LNCaP clone FGC (cell line): Measurements from ENCODE around the gene ASL.
"Not testable (repeated sequence)": the region's sequence is repeated elsewhere in the genome, so short reads cannot be mapped to it uniquely, and the experiment has no call there.

Experiments used
- DNase-seq: peaks from one replicate; pipeline ENCODE4 v3.0.0-alpha.2; 2011; ENCODE audit warnings: low read depth
- H3K4me3 ChIP-seq: 2 replicates; pipeline ENCODE4 v1.5.1; 2011; ENCODE audit warnings: mild to moderate bottlenecking, low read depth, low read length, control low read depth
- TF ChIP-seq, protein P1 (sequence below): IDR thresholded peaks from 2 replicates; pipeline ENCODE4 v1.5.1; 2012; ENCODE audit warnings: mild to moderate bottlenecking; ENCODE audit not compliant: control insufficient read depth, insufficient read depth; ENCODE audit errors: extremely low read depth

Gene ASL

DNA sequence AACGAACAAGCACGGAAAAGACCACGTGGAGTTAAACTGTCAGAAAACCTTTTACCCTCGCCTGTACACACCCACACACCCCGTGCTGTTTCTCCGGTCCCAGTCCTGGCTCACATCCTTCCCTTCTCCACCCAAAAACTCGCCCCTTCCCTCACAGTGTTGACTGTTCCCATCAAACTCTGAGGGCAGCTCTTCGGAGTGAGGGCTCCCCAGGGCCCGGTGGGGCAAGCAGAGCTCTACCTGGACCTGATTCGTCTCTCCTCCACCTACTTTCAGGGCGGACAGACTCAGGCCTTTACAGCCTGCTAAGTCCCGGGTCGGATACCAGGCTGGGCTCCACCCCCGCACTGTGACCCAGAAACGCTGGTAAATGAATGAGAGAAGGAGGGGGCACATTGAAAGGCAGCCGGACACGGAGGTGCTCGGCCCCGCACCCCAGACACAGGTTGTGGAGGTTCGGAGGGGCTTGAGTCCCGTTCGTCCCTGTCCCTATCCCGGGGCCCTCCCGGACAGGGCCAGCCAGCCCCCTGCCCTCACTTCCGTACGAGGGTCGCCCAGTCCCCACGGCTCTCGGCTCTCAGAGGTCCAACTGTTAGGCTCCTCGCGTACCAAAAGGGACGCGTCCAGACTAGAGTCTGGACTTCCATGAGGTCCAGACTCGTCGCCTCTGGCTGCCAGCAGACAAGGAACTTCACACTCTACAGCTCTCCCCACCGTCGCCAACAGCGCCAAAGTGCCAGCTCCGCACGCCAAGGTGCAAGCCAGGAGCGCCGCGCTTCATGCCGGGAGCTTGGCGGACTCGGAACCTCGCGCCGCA is 31.7 kb upstream of the ASL start:
- no peak for DNase-seq
- H3K4me3 ChIP-seq, result no peak overlapping the region
- TF ChIP-seq, protein P1, sequence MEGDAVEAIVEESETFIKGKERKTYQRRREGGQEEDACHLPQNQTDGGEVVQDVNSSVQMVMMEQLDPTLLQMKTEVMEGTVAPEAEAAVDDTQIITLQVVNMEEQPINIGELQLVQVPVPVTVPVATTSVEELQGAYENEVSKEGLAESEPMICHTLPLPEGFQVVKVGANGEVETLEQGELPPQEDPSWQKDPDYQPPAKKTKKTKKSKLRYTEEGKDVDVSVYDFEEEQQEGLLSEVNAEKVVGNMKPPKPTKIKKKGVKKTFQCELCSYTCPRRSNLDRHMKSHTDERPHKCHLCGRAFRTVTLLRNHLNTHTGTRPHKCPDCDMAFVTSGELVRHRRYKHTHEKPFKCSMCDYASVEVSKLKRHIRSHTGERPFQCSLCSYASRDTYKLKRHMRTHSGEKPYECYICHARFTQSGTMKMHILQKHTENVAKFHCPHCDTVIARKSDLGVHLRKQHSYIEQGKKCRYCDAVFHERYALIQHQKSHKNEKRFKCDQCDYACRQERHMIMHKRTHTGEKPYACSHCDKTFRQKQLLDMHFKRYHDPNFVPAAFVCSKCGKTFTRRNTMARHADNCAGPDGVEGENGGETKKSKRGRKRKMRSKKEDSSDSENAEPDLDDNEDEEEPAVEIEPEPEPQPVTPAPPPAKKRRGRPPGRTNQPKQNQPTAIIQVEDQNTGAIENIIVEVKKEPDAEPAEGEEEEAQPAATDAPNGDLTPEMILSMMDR, result no peak

DNA sequence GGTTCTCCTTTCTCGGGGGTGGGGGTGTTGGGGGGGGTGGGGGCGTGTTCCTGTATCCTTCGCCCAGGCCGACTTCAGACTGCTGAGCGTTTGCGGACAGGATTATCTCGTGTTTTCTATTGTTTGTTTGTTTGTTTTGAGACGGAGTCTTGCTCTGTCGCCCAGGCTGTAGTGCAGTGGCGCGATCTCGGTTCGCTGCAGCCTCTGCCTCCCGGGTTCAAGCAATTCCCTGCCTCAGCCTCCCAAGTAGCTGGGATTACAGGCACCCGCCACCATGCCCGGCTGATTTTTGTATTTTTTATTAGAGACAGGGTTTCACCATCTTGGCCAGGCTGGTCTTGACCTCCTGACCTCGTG is 31.1 kb upstream of the ASL start:
- not testable (repeated sequence) for DNase-seq, H3K4me3 ChIP-seq

DNA sequence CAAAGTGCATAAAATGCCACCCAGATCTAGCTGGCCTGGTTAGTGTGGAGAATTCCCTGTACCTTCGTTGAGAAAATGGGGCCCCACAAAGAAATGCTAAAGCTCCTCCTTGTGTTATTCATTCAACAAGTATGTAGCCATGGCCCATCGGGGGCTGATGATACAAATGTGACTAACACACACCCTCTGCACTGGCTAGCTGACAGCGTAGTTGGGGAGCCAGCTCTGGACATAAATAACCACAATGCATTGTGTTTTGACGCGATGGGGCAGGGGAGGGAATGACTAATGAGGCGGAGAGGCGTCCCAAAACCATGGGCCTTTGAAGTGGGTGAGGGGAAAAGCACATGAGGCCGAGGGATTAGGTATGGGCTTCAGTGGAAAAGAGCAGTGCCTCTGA is 28.2 kb upstream of the ASL start:
- no peak overlapping the region for H3K4me3 ChIP-seq
- DNase-seq, result no peak
- TF ChIP-seq, protein P1, result no peak

- H3K4me3 ChIP-seq, DNase-seq: not testable (repeated sequence)
Observed at GRCh38 chr7:66049886-66050285, 25.7 kb upstream of the ASL start.

DNA sequence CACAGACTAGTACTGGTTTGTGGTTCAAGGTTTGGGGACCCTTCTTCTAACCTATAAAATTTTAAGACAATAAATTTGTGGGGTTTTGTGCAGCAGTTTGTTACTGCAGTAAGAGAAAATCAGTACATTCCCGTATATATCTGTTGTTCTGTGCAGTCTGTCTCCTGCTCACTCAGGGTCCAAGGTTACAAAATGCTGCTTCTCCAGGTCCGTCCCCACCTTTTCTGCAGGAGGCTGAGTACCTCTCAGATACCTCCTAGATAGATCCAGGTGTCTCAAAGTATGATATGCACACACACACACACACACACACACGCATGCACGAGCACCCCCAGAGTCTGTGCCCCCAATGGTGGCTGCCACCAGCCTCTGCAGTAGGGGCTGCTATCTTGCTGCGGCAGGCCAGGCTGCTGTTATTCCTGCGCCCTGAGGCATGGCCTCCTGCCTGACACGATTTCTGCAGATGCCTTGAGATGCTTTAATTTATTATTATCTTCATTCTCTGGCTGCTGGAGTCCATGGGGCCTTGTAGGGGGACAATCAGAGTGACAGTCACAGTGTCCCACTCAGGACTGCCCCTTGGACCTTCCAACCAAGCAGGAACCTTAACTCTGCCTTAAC is 25.2 kb upstream of the ASL start:
- TF ChIP-seq, protein P1, result no peak
- no peak overlapping the region for H3K4me3 ChIP-seq
- no peak for DNase-seq

- TF ChIP-seq, protein P1, result no peak
- no peak overlapping the region for H3K4me3 ChIP-seq
- peak; percentile 18 for DNase-seq
Observed at GRCh38 chr7:66050990-66051448, 24.6 kb upstream of the ASL start.

DNA sequence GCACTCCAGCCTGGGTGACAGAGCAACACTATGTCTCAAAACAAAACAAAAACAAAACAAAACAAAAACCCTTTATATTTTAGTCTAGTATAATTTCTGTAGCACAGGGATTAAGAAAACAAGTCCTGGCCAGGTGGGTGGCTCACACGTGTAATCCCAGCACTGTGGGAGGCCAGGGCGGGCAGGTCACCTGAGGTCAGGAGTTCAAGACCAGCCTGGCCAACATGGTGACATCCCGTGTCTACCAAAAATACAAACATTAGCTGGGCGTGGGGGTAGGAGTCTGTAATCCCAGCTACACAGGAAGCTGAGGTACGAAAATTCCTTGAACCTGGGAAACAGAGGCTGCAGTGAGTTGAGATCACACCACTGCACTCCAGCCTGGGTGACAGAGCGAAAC is 23.2 kb upstream of the ASL start:
- TF ChIP-seq, protein P1, result no peak
- no peak for DNase-seq
- no peak overlapping the region for H3K4me3 ChIP-seq

GRCh38 chr7:66054063-66054462 is 21.6 kb upstream of the ASL start:
- DNase-seq, result no peak
- no peak overlapping the region for H3K4me3 ChIP-seq

More at GRCh38 chr7:66054063-66054462, 21.6 kb upstream of the ASL start:
- TF ChIP-seq, protein P1, result no peak
